Adrenal gland (tissue), 12 donors: ENCODE results near the gene MTMR11. TPM values are rescaled to one million over a fixed set of nuclear protein-coding genes. Genes with fewer than 3 reads are reported as not detected.

Experiments used
- DNase-seq, 7 donors: peaks; one replicate each; pipeline ENCODE4 v3.0.0-alpha.2; 2019 to 2020
- H3K27ac ChIP-seq, 5 donors: fragments of 200-600 bp; sonication (generic) in 4 of 5; 1 replicate in 3 of 5; 2 replicates in 2 of 5; pipeline versions ENCODE4 v1.5.1 to v1.8.0; 2016 to 2020; ENCODE audit warnings: mild to moderate bottlenecking in 1 of 5
- H3K27me3 ChIP-seq: fragments of 200-600 bp; 2 replicates; pipeline ENCODE4 v1.8.0; 2021
- H3K36me3 ChIP-seq, 2 donors: fragments of 200-600 bp; replicated peaks in 1 of 2; 1 replicate in 1 of 2; 2 replicates in 1 of 2; pipeline versions ENCODE4 v1.5.1 to v1.8.0; 2018 to 2022
- H3K4me1 ChIP-seq, 2 donors: fragments of 200-600 bp; replicated peaks in 1 of 2; 1 replicate in 1 of 2; 2 replicates in 1 of 2; pipeline versions ENCODE4 v1.5.1 to v1.8.0; 2018 to 2021
- H3K4me3 ChIP-seq, 4 donors: fragments of 200-600 bp; sonication (generic) in 3 of 4; one replicate each; pipeline ENCODE4 v1.5.1; 2016 to 2018
- H3K9me3 ChIP-seq, 3 donors: fragments of 200-600 bp; sonication (generic) in 1 of 3; replicated peaks in 1 of 3; 1 replicate in 2 of 3; 2 replicates in 1 of 3; pipeline versions ENCODE4 v1.5.1 to v1.8.0; 2016 to 2021
- CTCF ChIP-seq, 6 experiments: fragments of 450-650 bp in 4 of 6; fragments of 200-600 bp in 2 of 6; sonication (generic) in 1 of 6; IDR thresholded peaks; 1 replicate in 5 of 6; 2 replicates in 1 of 6; pipeline versions ENCODE4 v1.5.1 to v1.8.0; 2016 to 2021; ENCODE audit warnings: antibody characterized with exemption in 6 of 6, mild to moderate bottlenecking in 2 of 6, moderate library complexity in 1 of 6
- POLR2A ChIP-seq, 2 donors: fragments of 450-650 bp; IDR thresholded peaks; one replicate each; pipeline ENCODE4 v1.6.1; 2017; ENCODE audit warnings: antibody characterized with exemption in 2 of 2, mild to moderate bottlenecking in 2 of 2, moderate library complexity in 1 of 2
- WGBS, 4 donors: extraction: QIAGEN DNeasy Blood & Tissue Kit in 2 of 4; methylation state at CpG; one replicate each; pipeline versions ENCODE4 v1.1.5 to v1.1.7; 2013 to 2017; 5-methylcytosine and 5-hydroxymethylcytosine counted together
- intact Hi-C, 2 donors: fragments of 100-400 bp; cut with DNase I; formaldehyde crosslinking; loops; one replicate each; pipeline versions ENCODE4 v1.14.1 to v1.15.0; 2022 to 2023
- polyA plus RNA-seq, 3 donors: library from polyadenylated mRNA; stranded (reverse); fragments of 200-250 nt in 2 of 3; fragments of 350-450 nt in 1 of 3; fragmentation: Illumina TruSeq in 1 of 3; extraction: RNeasy Lipid Tissue Mini Kit (QIAGEN cat#74804) in 1 of 3; gene quantifications; one replicate each; pipeline ENCODE4 v1.2.3, GENCODE V29; 2013 to 2014
- total RNA-seq, 9 donors: library from RNA; depleted of rRNA in 4 of 9; stranded (reverse); fragments of >200 nt in 4 of 9; fragments of 120-200 nt in 1 of 9; fragmentation: NEBNext Ultra II Directional in 1 of 9; extraction: Animal tissue kit (Norgen Biotek cat#: 25700) in 1 of 9; gene quantifications; one replicate each; pipeline versions ENCODE4 v1.1.0 to v1.2.4, GENCODE V29; 2013 to 2023
- donor health status: healthy with polysubstance abuse.
- donor health status: Bipolar disorder and iron deficiency.
- donor health status: DM: yes; HTN: yes; CAD: no.
- donor health status: DM: no; HTN: no; CAD: no.
- donor health status: DM: no; HTN: no; CAD: no.
- donor health status: DM: yes; HTN: yes; CAD: no.

The MTMR11 gene
- total and polyA plus RNA-seq, 12 donors: 14.5 to 70.6 (median 46.4) TPM

GRCh38 chr1:149915429-149916192 is 21.1 kb downstream of the MTMR11 start:
- TF ChIP-seq POLR2A (IDR thresholded peaks at IDR 0.05): no peak
- TF ChIP-seq CTCF (IDR thresholded peaks at IDR 0.05): no peak
- peak overlapping the region in 1 of 5 donors; percentile 22 for H3K27ac ChIP-seq
- WGBS, 4 donors: 84 to 91% (median 85%) methylated on average over 9 to 11 of the region's 11 CpGs
- H3K36me3 ChIP-seq: no peaks in the 10 kb centered on the region
- peaks cover 0 to 9% of the 10 kb centered on the region in 2 donors for H3K4me1 ChIP-seq
- H3K4me3 ChIP-seq: no peak overlapping the region
- no peak for DNase-seq
- intact Hi-C loops: no loop called here
- no peaks in the 10 kb centered on the region for H3K9me3 ChIP-seq
- no peaks in the 10 kb centered on the region for H3K27me3 ChIP-seq

- no peaks in the 10 kb centered on the region for H3K27me3 ChIP-seq
- intact Hi-C loops: no loop called here
- H3K27ac ChIP-seq: no peak overlapping the region
- H3K4me1 ChIP-seq: peaks cover 0 to 9% of the 10 kb centered on the region in 2 donors
- DNase-seq: no peak
- H3K36me3 ChIP-seq: no peaks in the 10 kb centered on the region
- no peak overlapping the region for H3K4me3 ChIP-seq
- H3K9me3 ChIP-seq: no peaks in the 10 kb centered on the region
- 74 to 100% (median 92%) methylated on average over 1 of the region's 1 CpG for WGBS, 4 donors
- TF ChIP-seq CTCF (IDR thresholded peaks at IDR 0.05) (no peak), POLR2A (IDR thresholded peaks at IDR 0.05) (no peak)
These were observed 22.1 kb downstream of the MTMR11 start for GRCh38 chr1:149914545-149914944.

GRCh38 chr1:149906570-149907075 is 30.1 kb downstream of the MTMR11 start:
- Histone ChIP-seq H3K4me3 (no peak overlapping the region), H3K4me1 (no peaks in the 10 kb centered on the region), H3K9me3 (no peaks in the 10 kb centered on the region), H3K27me3 (no peaks in the 10 kb centered on the region), H3K36me3 (no peaks in the 10 kb centered on the region), H3K27ac (no peak overlapping the region)
- intact Hi-C loops: no loop called here
- no peak for TF ChIP-seq CTCF (IDR thresholded peaks at IDR 0.05)
- TF ChIP-seq POLR2A (IDR thresholded peaks at IDR 0.05): no peak
- WGBS, 4 donors: 79 to 95% (median 87%) methylated on average over 9 to 10 of the region's 10 CpGs
- DNase-seq: no peak

GRCh38 chr1:149903836-149904491 is 32.7 kb downstream of the MTMR11 start:
- Histone ChIP-seq H3K4me1 (peaks cover 0 to 6% of the 10 kb centered on the region in 2 donors), H3K9me3 (no peaks in the 10 kb centered on the region), H3K27me3 (no peaks in the 10 kb centered on the region), H3K27ac (no peak overlapping the region), H3K4me3 (no peak overlapping the region), H3K36me3 (no peaks in the 10 kb centered on the region)
- intact Hi-C loops: no loop called here
- no peak for DNase-seq
- TF ChIP-seq POLR2A (IDR thresholded peaks at IDR 0.05) (no peak), CTCF (IDR thresholded peaks at IDR 0.05) (no peak)
- WGBS, 4 donors: 85 to 93% (median 89%) methylated on average over 3 to 5 of the region's 5 CpGs
